Breast epithelium (tissue), 4 donors: Measurements from ENCODE around the gene GPR3. TPM values are rescaled to one million over a fixed set of nuclear protein-coding genes. Genes with fewer than 3 reads are reported as not detected.

Source experiments
- DNase-seq, 2 donors: peaks; one replicate each; pipeline ENCODE4 v3.0.0-alpha.2; 2019; ENCODE audit warnings: low spot score in 2 of 2
- H3K27ac ChIP-seq, 2 donors: fragments of 200-600 bp; sonication (generic) in 1 of 2; one replicate each; pipeline ENCODE4 v1.5.1; 2016 to 2019; ENCODE audit warnings: mild to moderate bottlenecking in 1 of 2
- H3K27me3 ChIP-seq, 2 donors: fragments of 200-600 bp; sonication (generic) in 1 of 2; one replicate each; pipeline versions ENCODE4 v1.5.1 to v1.6.0; 2017 to 2019; ENCODE audit warnings: control low read depth in 1 of 2, mild to moderate bottlenecking in 1 of 2
- H3K36me3 ChIP-seq: fragments of 200-600 bp; one replicate; pipeline ENCODE4 v1.5.1; 2019
- H3K4me1 ChIP-seq, 2 donors: fragments of 200-600 bp; sonication (generic); one replicate each; pipeline ENCODE4 v1.5.1; 2016 to 2019; ENCODE audit warnings: control low read depth in 1 of 2
- H3K4me3 ChIP-seq, 3 donors: fragments of 200-600 bp; sonication (generic); 1 replicate in 2 of 3; 2 replicates in 1 of 3; pipeline ENCODE4 v1.5.1; 2016 to 2019; ENCODE audit warnings: mild to moderate bottlenecking in 3 of 3, moderate library complexity in 2 of 3
- H3K9me3 ChIP-seq, 2 donors: fragments of 200-600 bp; sonication (generic) in 1 of 2; one replicate each; pipeline ENCODE4 v1.5.1; 2016 to 2019; ENCODE audit warnings: control low read depth in 1 of 2
- CTCF ChIP-seq, 3 donors: fragments of 450-650 bp; IDR thresholded peaks; one replicate each; pipeline ENCODE4 v1.5.1; 2016 to 2017; ENCODE audit warnings: antibody characterized with exemption in 3 of 3, mild to moderate bottlenecking in 3 of 3, moderate library complexity in 3 of 3
- POLR2A ChIP-seq: fragments of 450-650 bp; IDR thresholded peaks from one replicate; pipeline ENCODE4 v1.6.1; 2016; ENCODE audit warnings: antibody characterized with exemption, mild to moderate bottlenecking, moderate library complexity
- POLR2AphosphoS5 ChIP-seq, 3 donors: sonication (generic); formaldehyde crosslinking; IDR thresholded peaks; one replicate each; pipeline ENCODE4 v1.6.1; 2017; ENCODE audit warnings: antibody characterized with exemption in 3 of 3
- intact Hi-C: fragments of 100-400 bp; cut with DNase I; formaldehyde crosslinking; loops from one replicate; pipeline ENCODE4 v1.15.1; 2023; ENCODE audit warnings: low total_unique reads
- total RNA-seq, 3 donors: library from RNA; depleted of rRNA; stranded (reverse); fragments of >200 nt; gene quantifications; one replicate each; pipeline ENCODE4 v1.1.0, GENCODE V29; 2016

The GPR3 gene
- total RNA-seq, 3 donors from 2014 or later = 0.16 to 0.66 TPM; not detected in 1

DNA sequence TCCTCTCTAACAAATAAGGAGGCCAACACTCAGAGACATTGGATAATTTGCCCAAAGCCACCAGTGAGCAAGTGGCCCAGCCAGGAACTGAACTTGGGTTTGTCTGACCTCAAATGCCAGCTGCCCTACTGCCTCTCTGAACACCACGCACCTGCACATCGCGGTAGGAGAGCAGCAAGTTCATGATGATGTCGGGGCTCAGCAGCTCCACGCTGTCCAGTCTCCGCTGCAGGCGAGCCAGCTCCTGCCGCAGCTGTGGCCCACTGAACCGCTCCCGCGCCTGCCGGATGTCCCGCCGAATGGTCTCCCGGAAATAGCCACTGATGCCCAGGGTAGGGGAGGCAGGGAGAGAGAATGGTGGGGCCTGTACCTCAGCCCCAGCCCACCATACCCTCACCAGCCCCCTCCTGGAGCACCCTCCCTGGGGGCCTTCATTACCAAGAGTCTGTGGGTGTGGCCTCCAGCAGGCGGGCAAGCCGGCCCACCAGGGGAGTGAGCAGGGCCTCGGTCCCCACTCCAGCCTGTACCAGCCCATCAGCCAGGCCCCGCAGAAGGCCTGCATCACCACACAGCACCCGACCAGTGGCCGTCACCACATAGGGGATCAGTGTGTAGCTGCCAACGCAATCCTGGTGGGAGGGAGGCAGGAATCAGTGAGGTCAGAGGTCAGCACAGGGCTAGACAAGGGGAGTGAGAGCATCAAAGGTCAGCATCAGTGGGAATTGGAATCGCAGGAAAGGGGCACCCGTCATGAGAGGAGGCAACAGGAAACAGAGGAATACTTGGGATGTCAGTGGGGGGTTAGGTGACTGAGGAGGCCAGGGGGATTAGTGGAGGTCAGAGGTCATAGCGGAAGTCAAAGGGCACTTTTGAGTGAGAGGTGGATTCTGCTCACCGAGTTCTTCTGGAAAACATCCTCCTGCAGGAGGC lies 28.4 kb upstream of the GPR3 start:
- TF ChIP-seq POLR2A (no peak), CTCF (IDR thresholded peaks at IDR 0.05) (no peak), POLR2AphosphoS5 (IDR thresholded peaks at IDR 0.05) (no peak)
- peaks cover 5 to 30% of the 10 kb centered on the region in 2 donors for H3K4me1 ChIP-seq
- H3K9me3 ChIP-seq = no peaks in the 10 kb centered on the region
- DNase-seq = no peak
- H3K27me3 ChIP-seq = no peaks in the 10 kb centered on the region
- no peaks in the 10 kb centered on the region for H3K36me3 ChIP-seq
- peak overlapping the region in 2 of 3 donors; percentile 72 to 79 for H3K4me3 ChIP-seq
- intact Hi-C loops = loop anchor here (10.0 kb wide), 1 partner anchor 59 kb away; no protein-coding TSS in a partner anchor
- H3K27ac ChIP-seq = peak overlapping the region; percentile 97 to 98

GRCh38 chr1:27364696-27365371 lies 27.6 kb upstream of the GPR3 start:
- DNase-seq = no peak
- TF ChIP-seq CTCF (IDR thresholded peaks at IDR 0.05) = no peak
- no peak for TF ChIP-seq POLR2AphosphoS5 (IDR thresholded peaks at IDR 0.05)
- no peak for TF ChIP-seq POLR2A
- Histone ChIP-seq H3K4me1 (peaks cover 5 to 34% of the 10 kb centered on the region in 2 donors), H3K36me3 (no peaks in the 10 kb centered on the region), H3K27ac (peak overlapping the region; percentile 97 to 98), H3K9me3 (no peaks in the 10 kb centered on the region), H3K4me3 (peak overlapping the region; percentile 72 to 84 (median 79)), H3K27me3 (no peaks in the 10 kb centered on the region)
- intact Hi-C loops = loop anchor here (10.0 kb wide), 1 partner anchor 60 kb away; no protein-coding TSS in a partner anchor

DNA sequence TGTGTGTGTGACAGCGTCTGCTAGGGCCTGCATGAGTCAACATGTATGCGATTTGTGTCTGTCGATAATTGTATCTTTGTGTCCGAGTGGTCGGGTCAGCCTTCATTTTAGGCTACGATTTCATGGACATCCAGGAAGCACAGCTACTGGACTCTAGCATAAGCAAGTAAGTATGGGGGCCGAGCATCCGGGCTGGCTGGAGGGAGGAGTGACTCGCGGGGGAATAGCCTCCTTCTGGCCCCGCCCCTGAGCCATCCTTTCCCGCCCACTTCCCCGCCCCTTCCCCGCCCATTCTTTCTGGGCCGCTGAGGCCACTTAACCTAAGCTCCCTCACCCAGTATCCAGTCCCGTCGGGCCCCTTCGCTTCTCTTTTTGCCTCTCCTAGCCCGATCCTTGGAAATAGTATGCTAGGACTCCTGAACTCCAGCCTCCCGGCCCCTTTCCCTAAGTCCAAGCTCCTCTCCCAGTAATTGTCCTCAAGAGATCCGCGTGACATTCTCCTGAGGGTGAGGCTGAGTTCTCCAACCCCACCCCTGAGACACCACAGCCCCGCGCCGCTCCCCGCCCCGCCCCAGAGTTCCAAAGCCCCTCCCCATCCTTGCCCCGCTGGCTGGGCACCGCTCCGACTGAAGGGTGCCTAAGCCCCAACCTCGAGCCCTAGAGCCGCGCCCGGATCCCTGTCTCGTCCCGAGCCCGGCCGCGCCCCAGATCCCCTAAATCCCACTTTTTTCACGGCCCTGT lies 26.9 kb upstream of the GPR3 start:
- Histone ChIP-seq H3K4me1 (peaks cover 5 to 34% of the 10 kb centered on the region in 2 donors), H3K36me3 (no peaks in the 10 kb centered on the region)

GRCh38 chr1:27366113-27366410 lies 26.4 kb upstream of the GPR3 start:
- intact Hi-C loops = loop anchor here (10.0 kb wide), 1 partner anchor 61 kb away; no protein-coding TSS in a partner anchor
- Histone ChIP-seq H3K4me3 (peak overlapping the region; percentile 72 to 84 (median 79)), H3K27me3 (no peaks in the 10 kb centered on the region), H3K9me3 (no peaks in the 10 kb centered on the region), H3K4me1 (peaks cover 5 to 34% of the 10 kb centered on the region in 2 donors), H3K36me3 (no peaks in the 10 kb centered on the region), H3K27ac (peak overlapping the region; percentile 97 to 98)
- no peak for TF ChIP-seq CTCF (IDR thresholded peaks at IDR 0.05)
- peak in 1 of 3 donors; percentile 30 for TF ChIP-seq POLR2AphosphoS5 (IDR thresholded peaks at IDR 0.05)
- no peak for TF ChIP-seq POLR2A
- peak; percentile 81 to 82 for DNase-seq

More for the DNA sequence above, 26.9 kb upstream of the GPR3 start:
- DNase-seq = peak; percentile 88 to 90
- peak overlapping the region; percentile 97 to 98 for H3K27ac ChIP-seq
- H3K9me3 ChIP-seq = no peaks in the 10 kb centered on the region
- H3K4me3 ChIP-seq = peak overlapping the region; percentile 72 to 84 (median 79)
- intact Hi-C loops = loop anchor here (10.0 kb wide), 1 partner anchor 61 kb away; no protein-coding TSS in a partner anchor
- no peak for TF ChIP-seq CTCF (IDR thresholded peaks at IDR 0.05)
- TF ChIP-seq POLR2A = no peak
- peak in 1 of 3 donors; percentile 76 for TF ChIP-seq POLR2AphosphoS5 (IDR thresholded peaks at IDR 0.05)
- H3K27me3 ChIP-seq = no peaks in the 10 kb centered on the region
